HG03108 (cell line): ENCODE measurements around the gene DOCK1.

ENCODE experiments used
- ATAC-seq: cut with Tn5 transposase; IDR thresholded peaks from one replicate; pipeline ENCODE4 v1.9.1; 2021; ENCODE audit warnings: moderate library complexity; ENCODE audit not compliant: unreplicated experiment

DOCK1 gene

DNA sequence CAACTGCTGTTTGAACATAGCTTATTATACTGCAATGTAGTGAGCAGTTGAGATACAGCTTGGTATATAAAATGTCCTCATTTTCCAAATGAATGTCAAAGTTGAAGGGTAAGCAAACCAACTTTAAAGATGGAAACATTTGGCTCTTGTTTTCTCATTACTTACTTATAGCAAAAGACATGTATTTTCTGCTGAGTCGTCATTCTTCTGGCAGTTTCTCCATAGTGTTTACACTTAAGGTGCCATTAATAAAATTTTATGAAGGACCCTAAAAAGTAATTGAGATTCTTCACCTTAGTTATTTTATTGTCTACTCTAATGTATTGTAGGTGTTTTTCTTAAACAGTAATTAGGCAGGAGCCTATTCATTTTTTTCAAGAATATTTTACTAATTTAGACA is 222.6 kb downstream of the DOCK1 start:
- no peak for ATAC-seq

DNA sequence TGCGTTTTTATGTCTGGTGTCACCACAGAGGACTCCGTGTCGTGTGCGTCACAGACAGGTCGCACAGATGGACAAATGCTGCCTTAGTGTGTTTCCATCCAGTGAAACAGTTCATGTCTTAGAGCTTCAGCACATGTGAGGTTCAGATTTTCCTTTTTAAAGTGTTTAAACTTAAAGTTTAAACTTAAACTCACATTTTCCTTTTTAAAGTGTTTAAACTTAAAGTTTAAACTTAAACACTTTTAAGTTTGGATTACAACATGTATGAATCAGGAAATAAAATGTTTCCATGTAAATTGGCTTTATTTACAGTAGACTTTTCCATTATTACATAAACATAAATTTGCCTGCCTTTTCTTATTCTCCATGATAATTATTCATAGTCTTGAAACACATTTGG is 223.9 kb downstream of the DOCK1 start:
- ATAC-seq, result no peak

DNA sequence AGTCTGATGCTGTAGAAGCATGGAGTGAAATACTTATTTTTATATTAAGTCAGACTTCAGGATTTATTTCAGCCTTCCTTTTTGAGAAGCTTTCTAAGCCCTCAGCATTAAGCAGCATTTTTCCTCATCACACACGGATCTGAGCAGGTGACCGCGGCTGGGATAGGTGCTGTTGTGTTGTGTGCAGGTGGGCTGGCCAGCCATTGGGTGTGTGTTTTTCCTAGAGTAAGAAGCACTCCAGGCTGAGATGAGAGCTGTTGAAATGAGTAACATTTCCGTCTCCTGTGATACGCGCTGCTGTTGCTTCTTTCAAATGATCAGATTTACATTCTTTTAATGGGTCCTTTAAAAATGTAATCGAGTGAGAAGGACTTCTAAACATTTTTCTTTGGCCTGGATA is 227.2 kb downstream of the DOCK1 start:
- no peak for ATAC-seq

DNA sequence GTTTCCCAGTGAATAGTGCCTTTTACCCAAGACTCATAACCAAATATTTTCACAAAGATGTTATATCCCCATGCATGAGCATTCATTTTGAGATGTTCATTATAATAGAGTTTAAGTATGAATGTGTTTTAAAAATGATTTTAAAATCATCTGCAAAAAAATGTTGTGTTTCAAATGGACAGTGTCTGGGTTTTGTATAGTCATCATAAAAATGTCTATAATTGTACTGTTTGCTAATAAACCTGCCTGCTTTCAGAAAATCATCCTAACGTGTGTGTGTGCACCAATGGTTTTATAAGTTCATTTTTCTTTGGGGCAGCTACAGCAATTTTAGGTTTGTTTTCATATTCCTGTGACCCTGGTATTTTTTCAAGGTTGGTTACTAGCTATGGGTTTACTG is 228.0 kb downstream of the DOCK1 start:
- ATAC-seq, result no peak

DNA sequence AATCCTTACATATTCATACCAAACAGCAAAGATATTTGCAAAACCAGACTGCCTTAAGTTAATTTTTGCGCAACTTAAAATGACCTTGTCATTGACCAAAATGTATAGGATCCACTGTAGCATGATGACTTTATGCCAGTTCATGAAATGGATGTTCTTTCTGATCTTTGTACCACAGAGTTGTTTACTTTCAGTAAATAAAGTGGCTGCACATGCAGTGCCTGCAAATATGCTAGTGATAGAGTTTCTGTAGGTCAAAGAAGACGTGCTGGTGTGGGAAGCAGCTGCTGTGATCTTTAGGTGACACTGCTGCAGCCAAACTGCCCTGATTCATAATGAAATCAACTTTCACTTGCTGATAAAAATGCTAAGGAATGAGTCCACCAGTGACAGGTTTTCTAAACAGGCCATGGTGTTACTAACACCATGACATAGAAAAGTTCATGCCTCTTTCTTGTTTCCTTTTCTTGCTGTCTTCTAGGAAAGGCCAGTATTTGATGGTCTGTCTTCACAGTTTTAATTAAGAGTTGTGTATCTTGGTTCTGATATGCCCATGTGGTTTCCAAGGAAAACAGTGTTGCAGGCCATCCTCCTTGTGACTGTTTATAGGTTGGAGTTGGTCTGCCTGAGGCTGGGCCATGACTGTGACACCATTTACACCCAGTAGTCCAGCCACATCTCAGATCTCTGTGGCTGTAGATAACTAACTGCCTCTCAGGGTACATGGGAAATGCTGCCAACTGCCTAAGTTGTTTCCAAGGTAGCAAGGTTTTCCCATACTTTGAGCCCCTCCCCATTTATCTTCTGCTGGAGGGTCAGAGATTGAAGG is 228.7 kb downstream of the DOCK1 start:
- ATAC-seq, result no peak

DNA sequence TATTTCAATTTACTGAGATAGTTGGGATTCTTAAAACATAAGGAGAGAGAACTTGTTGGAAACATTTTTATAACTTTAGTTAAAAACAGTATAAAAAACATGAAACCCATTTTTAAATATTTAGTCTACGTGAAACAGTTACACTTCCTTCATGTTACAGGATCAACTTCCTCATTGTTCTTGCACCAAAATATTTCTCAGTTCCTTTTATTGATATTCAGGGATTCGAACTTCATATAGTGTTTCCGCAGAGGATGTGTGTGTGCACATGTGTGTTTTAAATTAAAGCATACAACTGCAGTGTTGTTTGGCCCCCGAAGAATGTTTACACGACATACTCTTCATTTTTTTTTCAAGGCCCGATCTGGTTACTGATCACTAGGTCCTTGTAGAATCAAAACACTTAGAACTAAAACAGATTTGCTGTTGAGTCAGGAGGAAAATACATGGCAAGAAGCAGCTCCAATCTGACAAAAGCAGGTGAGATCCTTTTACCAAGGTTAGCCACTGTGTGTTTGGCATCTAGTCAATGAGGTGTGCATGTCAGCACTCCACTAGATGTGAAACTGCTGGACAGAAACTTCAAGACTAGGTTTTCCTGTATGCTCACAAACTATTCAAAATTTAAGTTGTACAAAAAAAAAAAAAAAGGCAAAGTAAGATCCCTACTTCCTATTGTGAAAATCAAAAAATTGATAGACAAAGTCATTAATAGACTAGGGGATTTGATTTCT is 230.8 kb downstream of the DOCK1 start:
- ATAC-seq, result no peak

DNA sequence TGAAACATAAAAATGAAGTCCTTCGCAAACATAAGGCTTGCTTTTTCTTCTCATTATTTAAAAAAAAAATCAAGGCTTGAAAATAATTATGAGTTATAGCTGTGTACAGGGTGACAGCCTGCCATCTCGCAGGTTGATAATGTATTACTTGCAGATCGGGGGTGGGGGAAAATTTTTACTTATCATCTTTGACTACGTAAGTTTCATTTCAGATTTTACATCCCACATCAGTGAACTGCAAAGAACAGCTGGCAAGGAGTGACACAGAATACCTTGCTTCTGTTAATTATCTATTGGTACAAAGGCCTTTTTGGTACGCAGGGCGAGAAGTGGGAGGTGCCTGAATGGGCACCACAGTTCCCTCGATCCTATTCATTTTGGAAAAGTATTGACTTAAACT is 232.2 kb downstream of the DOCK1 start:
- ATAC-seq, result no peak

DNA sequence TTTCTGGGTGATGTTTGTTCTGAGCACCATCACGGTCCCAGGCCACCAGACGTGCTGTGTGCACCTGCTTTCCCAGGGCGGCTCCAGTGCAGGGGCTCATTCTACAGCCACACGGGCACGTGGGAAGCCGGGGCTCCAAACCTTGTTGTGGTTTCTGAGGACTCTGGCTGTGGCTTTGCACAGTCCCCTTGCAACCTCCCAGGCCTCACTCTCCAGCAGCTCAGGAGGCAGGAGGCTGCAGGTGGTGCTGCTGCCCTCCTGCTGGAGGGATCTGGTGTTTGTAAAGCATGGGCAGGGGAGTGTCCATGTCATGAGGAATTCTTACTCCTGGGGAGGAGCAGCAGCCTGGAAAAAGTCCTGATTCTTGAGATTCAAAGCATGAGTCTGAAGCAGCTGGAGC is 236.9 kb downstream of the DOCK1 start:
- no peak for ATAC-seq

DNA sequence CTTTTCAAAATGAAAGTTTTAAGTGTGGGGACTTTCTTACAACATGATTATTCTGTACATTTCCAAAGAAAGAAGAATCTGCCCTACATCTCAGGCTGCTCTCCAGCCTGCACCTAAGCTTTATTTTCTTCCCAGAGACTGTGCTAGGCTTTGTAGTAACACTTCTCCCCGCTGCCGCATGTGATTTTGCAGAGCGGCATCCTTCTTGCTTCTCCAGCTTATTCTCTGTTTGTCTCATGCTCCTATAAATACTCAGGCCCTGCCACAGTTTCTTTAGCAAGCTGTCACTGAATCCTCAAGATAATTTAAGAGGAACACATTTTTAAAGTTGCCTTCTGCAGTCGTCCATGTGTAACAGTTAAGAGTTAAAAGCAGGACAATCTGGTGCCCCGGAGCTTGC is 237.6 kb downstream of the DOCK1 start:
- ATAC-seq, result no peak

DNA sequence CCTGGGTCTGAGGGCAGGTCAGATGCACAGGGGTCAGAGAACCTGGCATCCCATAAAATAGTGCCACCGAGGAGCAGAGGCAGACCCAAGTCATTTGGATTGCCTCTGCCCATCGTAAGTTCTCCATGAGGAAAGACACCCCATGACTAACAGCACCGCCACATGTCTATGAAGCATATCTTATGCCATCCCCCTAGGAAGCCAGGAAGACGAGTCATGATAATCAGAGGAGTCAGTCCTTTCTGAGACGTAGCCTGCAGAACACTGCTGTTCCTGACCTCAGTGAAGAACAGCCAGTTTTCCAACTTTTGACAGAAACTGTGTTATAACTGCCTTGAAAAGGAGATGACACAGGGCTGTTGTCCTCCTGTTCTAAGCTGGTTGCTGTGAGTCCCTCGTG is 239.9 kb downstream of the DOCK1 start:
- ATAC-seq, result no peak

DNA sequence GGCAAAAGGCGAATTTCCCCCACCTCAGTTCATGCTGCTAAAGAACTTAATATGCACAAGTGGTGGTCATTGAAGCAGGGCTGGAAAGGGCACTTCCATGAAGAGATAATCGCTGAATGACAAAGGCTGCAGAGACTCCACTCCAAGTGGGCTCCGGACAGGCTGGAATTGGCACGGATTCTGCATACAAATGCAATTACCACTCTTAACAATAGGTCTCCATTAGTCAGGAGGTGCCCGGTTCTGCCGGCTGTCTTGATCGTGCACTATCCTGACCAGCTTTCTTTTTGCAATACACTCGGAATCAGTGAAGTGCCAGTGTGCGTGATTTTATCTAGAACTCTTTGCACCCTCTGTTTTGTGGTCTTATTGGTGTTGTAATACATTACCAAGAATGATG is 241.4 kb downstream of the DOCK1 start:
- ATAC-seq, result no peak

DNA sequence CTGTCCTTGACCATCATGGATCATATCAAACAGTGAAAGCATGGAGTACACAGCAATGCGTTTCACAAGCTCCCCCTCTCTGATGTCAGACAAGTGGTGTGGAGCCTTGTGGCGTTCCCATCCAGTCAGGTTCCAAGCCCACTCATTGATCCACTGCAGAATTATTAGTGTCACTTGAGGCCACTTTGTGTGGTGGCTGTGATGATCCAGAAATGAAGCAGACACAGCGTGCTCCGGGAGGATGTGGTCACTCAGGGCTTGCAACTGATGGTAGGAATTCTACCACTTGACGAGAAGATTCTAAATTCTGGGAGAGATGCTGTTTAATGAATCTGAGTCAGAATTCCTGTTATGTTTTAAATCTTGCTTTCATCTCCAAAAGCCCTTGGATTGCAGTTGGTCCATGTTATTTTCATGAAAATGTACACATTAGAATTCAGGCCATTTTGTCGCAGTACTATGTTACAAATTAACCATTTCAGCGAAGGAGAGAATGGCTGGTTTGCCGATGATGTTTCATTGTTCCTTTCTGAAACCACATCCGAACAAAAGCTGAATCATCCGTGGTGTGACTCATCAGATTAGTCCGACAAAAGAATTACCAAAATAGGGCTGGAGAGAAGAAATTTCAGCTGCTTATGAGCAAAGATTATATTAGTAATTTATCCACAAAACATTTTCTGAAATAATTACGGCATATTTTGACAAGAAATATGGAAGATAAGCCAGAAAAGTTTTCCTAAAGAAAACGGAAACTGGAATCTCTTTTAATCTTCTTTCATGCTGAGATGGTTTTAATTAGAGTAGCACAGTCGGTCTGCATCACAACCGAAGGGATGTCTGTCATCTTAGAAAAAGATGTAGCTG is 243.1 kb downstream of the DOCK1 start:
- no peak for ATAC-seq

DNA sequence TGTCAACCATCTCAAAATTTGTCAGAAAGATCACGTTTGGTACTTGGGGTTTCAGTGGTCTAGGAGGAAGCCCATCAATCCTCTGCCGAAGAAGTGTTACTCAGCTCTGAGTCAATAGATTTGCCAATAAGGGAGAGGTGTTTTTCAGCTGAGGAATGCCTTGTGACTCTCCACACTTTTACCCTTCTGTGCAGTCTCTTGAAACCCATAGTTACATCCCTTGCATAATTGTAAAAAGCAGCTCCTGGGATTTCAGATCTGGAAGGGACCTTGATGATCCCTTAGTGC is 243.6 kb downstream of the DOCK1 start:
- no peak for ATAC-seq

DNA sequence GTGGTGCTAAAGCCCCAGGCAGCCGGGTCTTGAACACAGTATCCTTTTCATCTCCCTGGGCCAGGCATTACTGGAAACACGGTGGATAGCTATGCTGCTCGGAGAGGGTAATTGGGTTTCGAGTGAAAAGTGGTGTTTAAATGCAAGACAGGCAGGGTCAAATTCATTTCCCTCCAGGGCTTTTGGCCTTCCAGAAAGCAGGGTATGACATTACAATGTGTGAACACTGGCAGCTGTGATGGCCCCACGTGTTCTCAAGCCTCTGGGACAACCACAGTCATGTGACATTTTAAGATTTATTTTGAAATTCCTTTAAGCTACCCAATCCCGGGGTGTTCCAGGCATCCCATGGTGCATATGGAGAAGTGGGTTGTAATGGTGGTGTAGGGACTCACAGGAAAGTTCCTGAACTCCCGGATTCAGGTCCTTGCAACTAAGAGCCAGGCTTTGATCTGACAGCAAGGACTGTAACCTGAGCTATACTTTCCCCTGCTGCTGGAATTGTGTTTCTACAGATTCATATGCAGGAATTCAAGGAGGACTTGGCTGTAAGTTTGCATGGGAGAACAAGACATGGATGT is 244.4 kb downstream of the DOCK1 start:
- no peak for ATAC-seq

DNA sequence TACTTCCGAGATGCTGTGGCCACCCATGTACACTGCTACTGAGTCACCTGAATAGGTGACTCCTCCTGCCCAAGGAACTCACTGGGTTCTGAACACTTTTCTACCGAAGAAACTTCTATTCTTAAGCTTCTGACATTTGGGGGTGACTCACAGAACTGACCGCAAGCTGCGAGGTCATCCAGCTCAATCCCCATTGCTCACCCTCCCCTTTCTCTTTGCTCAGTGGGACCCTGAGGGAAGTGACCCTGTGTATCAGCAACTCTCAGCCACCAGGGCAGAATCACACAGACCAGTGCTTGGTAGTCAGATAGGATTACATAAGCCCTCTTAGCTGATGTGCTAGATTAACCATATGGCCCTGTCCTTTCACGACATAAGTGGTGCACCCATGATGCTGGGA is 244.9 kb downstream of the DOCK1 start:
- ATAC-seq, result no peak

DNA sequence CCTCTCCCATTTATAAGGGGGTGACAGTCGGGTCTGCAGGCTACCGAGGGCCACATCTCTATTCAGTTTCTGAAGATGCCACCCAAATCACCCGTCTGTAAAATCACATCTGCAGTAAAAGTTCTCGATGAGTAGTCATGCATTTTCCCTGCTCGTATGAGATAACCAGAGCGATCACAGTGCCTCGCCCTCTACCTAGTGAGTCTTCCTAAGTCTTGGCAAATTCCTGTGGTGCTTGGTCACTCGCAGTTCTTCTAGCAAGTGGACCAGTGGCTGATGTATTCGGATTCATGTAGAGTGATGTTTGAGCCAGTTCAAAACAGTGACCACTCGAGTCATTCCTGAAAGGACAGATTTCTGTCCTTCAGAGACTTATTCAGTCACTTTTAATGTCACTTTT is 246.3 kb downstream of the DOCK1 start:
- ATAC-seq, result no peak

DNA sequence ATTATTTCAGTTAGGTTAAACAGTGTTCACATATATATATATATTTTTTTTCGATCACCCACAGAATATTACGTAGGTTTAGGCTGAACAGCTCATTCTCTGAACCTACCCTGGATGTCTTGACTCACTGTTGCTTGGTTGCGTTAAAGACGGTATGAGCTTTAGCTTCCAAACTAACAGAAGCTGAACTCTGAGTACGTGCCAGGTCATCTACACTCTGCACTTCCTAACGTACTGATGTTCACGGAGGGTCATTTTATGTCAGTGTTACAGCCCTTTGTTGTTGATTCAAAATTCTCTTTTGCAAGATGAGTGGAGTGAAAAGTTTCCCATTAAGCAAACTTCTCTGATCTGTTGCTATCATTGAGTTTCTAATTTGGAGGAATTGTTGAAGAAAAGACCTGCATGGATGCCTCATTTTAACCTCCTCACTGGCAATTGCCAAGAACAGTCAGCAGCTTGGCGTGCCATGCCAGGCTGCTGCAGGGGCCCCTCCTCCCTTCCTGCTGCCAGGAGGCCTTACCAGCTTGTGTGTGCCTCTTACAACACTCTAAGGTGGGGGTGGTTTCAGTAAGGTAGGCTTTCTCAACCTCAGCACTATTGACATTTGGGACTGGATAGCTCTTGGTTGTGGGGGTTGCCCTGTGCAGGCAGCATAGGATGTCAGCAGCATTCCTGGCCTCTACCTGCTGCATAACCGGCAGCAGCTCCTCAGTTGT is 246.9 kb downstream of the DOCK1 start:
- ATAC-seq, result no peak

DNA sequence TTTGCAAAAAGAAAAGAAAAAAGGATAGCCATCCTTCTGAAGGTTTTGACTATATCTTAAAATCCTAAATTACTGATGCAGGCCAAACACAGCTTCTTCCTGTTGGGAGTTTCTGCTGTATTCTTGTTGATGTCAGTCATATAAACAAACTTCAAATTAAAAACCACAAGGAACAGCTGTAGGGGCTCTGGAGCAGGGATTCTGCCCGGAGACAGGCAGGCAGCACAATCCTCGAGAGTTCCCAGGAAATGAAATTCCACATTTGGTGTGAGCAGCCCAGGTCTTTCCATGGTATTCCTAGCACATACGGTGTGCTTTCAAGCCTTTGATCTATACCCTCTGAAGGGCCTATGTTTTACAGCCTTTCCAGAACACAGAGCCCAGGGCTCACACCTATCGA is 248.0 kb downstream of the DOCK1 start:
- no peak for ATAC-seq

DNA sequence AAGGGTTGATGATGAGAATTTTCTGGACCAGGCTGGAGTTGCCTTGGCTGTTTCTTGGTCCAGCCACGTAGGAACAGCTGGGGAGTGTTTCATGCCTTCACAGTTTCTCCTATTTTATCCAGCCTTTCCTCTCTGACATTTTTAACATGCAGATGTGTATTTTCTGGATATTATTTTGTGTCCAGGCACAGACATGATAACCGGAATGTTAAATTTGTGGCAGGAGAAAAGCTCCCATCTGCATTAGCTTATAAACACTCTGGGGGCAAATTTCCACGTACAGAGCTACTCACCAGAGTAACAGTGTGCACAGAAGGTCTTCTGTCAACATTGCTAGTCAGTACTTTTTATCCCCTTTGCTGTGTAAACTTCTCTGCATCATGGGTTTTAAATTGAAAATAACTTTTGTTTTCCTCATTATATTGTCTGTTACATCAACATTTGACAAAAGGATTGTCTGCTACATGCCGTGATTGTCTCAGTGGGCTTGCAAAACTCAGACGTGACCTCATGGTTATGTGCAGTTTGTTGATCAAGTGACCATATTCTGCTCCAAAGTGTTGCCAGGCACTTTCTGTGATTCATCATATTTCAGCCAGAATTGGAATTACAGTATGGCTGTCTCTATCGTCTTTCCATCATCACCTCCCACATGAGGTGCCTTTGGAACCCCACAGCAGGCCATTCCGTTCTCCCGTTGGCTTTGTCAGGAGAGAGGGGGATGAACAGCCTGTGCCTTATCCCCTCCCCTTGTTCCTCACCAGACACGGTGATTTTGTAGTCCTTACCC is 249.8 kb downstream of the DOCK1 start:
- ATAC-seq, result no peak

DNA sequence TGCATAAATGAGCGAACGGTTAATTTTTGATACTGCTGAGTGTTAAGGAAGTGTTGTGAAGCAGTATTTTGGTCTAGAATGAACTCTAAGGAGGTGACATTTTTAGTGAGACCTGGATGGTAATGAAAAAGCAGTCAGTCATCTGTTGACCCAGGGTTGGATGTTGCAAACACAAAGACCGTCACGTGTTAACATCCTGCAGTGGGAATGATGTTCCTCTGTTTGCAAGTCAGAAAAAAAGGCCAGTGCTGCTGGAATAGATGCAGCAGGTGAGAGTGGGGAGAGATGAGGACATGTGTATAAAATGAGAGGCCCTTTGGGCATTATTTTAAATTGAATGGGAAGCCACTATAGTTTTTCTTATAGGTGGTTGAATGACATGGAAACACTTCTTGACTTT is 251.9 kb downstream of the DOCK1 start:
- ATAC-seq, result no peak
